ENCODE data around the gene EDRF1.
"Not testable (repeated sequence)": the region's sequence is repeated elsewhere in the genome, so short reads cannot be mapped to it uniquely, and the experiment has no call there.

EDRF1 gene

GRCh38 chr10:125709553-125710474 is 9.7 kb upstream of the EDRF1 start:
- no peak for DNase-seq

- DNase-seq: no peak
These were observed 8.3 kb upstream of the EDRF1 start for GRCh38 chr10:125711110-125711750.

GRCh38 chr10:125714728-125715127 is 4.8 kb upstream of the EDRF1 start:
- DNase-seq: not testable (repeated sequence)

GRCh38 chr10:125720002-125720382 is 483 bp downstream of the EDRF1 start:
- no peak for DNase-seq

- no peak for DNase-seq
These were observed 1.5 kb downstream of the EDRF1 start for GRCh38 chr10:125721035-125721434.

GRCh38 chr10:125722811-125723210 is 3.3 kb downstream of the EDRF1 start:
- DNase-seq: no peak

- DNase-seq: no peak
These were observed 7.4 kb downstream of the EDRF1 start for GRCh38 chr10:125726914-125727313.

GRCh38 chr10:125727436-125727835 is 7.9 kb downstream of the EDRF1 start:
- DNase-seq: no peak

GRCh38 chr10:125734148-125734547 is 14.6 kb downstream of the EDRF1 start:
- no peak for DNase-seq

GRCh38 chr10:125734823-125735222 is 15.3 kb downstream of the EDRF1 start:
- no peak for DNase-seq

GRCh38 chr10:125738206-125738605 is 18.7 kb downstream of the EDRF1 start:
- DNase-seq: no peak

GRCh38 chr10:125739994-125740679 is 20.6 kb downstream of the EDRF1 start:
- no peak for DNase-seq

- no peak for DNase-seq
These were observed 23.0 kb downstream of the EDRF1 start for GRCh38 chr10:125742465-125742864.

GRCh38 chr10:125744909-125745308 is 25.4 kb downstream of the EDRF1 start:
- no peak for DNase-seq

- DNase-seq: no peak
These were observed 27.9 kb downstream of the EDRF1 start for GRCh38 chr10:125747417-125747816.

- no peak for DNase-seq
These were observed 36.7 kb downstream of the EDRF1 start for GRCh38 chr10:125756196-125756595.

- no peak for DNase-seq
These were observed 37.5 kb downstream of the EDRF1 start for GRCh38 chr10:125756853-125757487.

- DNase-seq: no peak
These were observed 38.2 kb downstream of the EDRF1 start for GRCh38 chr10:125757742-125758141.

GRCh38 chr10:125761961-125762360 is 42.5 kb downstream of the EDRF1 start:
- no peak for DNase-seq

GRCh38 chr10:125762692-125763648 is 43.5 kb downstream of the EDRF1 start:
- DNase-seq: no peak

GRCh38 chr10:125765835-125766234 is 46.3 kb downstream of the EDRF1 start:
- no peak for DNase-seq

- no peak for DNase-seq
These were observed 47.0 kb downstream of the EDRF1 start for GRCh38 chr10:125766511-125766910.
